ENCODE measurements around the gene GTF2H1.

GTF2H1 gene

GRCh38 chr11:18367431-18367830, 45.1 kb downstream of the GTF2H1 start (continued):
- TF ChIP-seq ZNF488 (tag by site-specific recombination; IDR thresholded peaks at IDR 0.05) (no peak), ZNF76 (tag by site-specific recombination; IDR thresholded peaks at IDR 0.05; ENCODE audit: borderline replicate concordance, low read depth) (no peak), ZNF549 (tag by site-specific recombination; IDR thresholded peaks at IDR 0.05) (no peak), ZNF239 (tag by site-specific recombination; IDR thresholded peaks at IDR 0.05) (no peak), AEBP2 (tag by site-specific recombination; IDR thresholded peaks at IDR 0.05; ENCODE audit: borderline replicate concordance) (no peak), ZBTB7A (tag by site-specific recombination; IDR thresholded peaks at IDR 0.05; ENCODE audit: low read depth) (no peak), ZSCAN23 (tag by site-specific recombination; IDR thresholded peaks at IDR 0.05) (no peak), ZNF169 (tag by site-specific recombination; IDR thresholded peaks at IDR 0.05) (no peak), SP7 (tag by site-specific recombination; IDR thresholded peaks at IDR 0.05) (no peak), FEZF1 (tag by site-specific recombination; IDR thresholded peaks at IDR 0.05) (no peak), ZNF664 (tag by site-specific recombination; IDR thresholded peaks at IDR 0.05) (no peak)

- H3K36me3 ChIP-seq (ENCODE audit: control insufficient read depth in 2 of 2, insufficient read depth in 1 of 2, low read length in 2 of 2) = peaks cover 13 to 48% of the 10 kb centered on the region in 2 experiments
Observed at GRCh38 chr11:18368221-18368620, 45.9 kb downstream of the GTF2H1 start.

GRCh38 chr11:18369398-18369797, 47.0 kb downstream of the GTF2H1 start:
- no peak for TF ChIP-seq ZNF311 (tag by site-specific recombination; IDR thresholded peaks at IDR 0.05; ENCODE audit: borderline replicate concordance)
- H3K36me3 ChIP-seq (ENCODE audit: control insufficient read depth in 2 of 2, insufficient read depth in 1 of 2, low read length in 2 of 2) = peaks cover 7 to 37% of the 10 kb centered on the region in 2 experiments; a peak in 2 of 3 replicates
- H3K9me3 ChIP-seq (ENCODE audit: control insufficient read depth, insufficient read depth, low read depth, low read length) = no peaks in the 10 kb centered on the region
- ChIA-PET POLR2A (interaction anchor here (1.0 kb wide), 1 partner anchor 15 kb away, joined by 3 read pairs; no protein-coding TSS in a partner anchor), CTCF (interaction anchor here (0.6 kb wide), 1 partner anchor 15 kb away, joined by 3 read pairs; no protein-coding TSS in a partner anchor)
- H3K4me1 ChIP-seq (ENCODE audit: control insufficient read depth, insufficient read depth, low read length) = no peaks in the 10 kb centered on the region
- H3K4me3 ChIP-seq (ENCODE audit: low read depth, low read length) = no peak overlapping the region
- H3K27ac ChIP-seq (ENCODE audit: extremely low read depth, low read depth, low read length) = no peak overlapping the region

More at GRCh38 chr11:18368221-18368620, 45.9 kb downstream of the GTF2H1 start:
- H3K4me1 ChIP-seq (ENCODE audit: control insufficient read depth, insufficient read depth, low read length) = no peaks in the 10 kb centered on the region
- H3K27ac ChIP-seq (ENCODE audit: extremely low read depth, low read depth, low read length) = no peak overlapping the region
- TF ChIP-seq ZNF433 (tag by site-specific recombination; IDR thresholded peaks at IDR 0.05; ENCODE audit: low read depth) = no peak
- no peak for TF ChIP-seq ZNF26 (tag by site-specific recombination; IDR thresholded peaks at IDR 0.05)
- H3K4me3 ChIP-seq (ENCODE audit: low read depth, low read length) = no peak overlapping the region
- ChIA-PET CTCF (no interaction called here), POLR2A (interaction anchor here (1.0 kb wide), 1 partner anchor 26 kb away, joined by 4 read pairs; the partner anchor contains the start of gene LDHA)
- no peaks in the 10 kb centered on the region for H3K9me3 ChIP-seq (ENCODE audit: control insufficient read depth, insufficient read depth, low read depth, low read length)

GRCh38 chr11:18371279-18371678, 48.9 kb downstream of the GTF2H1 start:
- CTCF ChIA-PET = interaction anchor here (0.6 kb wide), 1 partner anchor 16 kb away, joined by 3 read pairs; no protein-coding TSS in a partner anchor
- no peak for TF ChIP-seq ZNF302 (tag by site-specific recombination; IDR thresholded peaks at IDR 0.05; ENCODE audit: low read depth)
- no peak for TF ChIP-seq KLF9 (tag by site-specific recombination; IDR thresholded peaks at IDR 0.05; ENCODE audit: low read depth)
- no peak for TF ChIP-seq ZNF555 (tag by site-specific recombination; conservative IDR thresholded peaks at IDR 0.05)
- no peak for TF ChIP-seq ZBTB8A (tag by site-specific recombination; IDR thresholded peaks at IDR 0.05)
- no peak for TF ChIP-seq ZBTB21 (tag by site-specific recombination; IDR thresholded peaks at IDR 0.05)
- TF ChIP-seq YY2 (tag by site-specific recombination; IDR thresholded peaks at IDR 0.05) = no peak
- TF ChIP-seq ZNF830 (tag by site-specific recombination; IDR thresholded peaks at IDR 0.05; ENCODE audit: low read depth) = no peak
- TF ChIP-seq ZNF654 (tag by site-specific recombination; IDR thresholded peaks at IDR 0.05; ENCODE audit: low read depth) = no peak
- no peak for TF ChIP-seq OSR2 (tag by site-specific recombination; IDR thresholded peaks at IDR 0.05)
- TF ChIP-seq ZNF488 (tag by site-specific recombination; IDR thresholded peaks at IDR 0.05) = no peak
- TF ChIP-seq ZNF777 (tag by site-specific recombination; IDR thresholded peaks at IDR 0.05; ENCODE audit: borderline replicate concordance) = no peak
- no peak for TF ChIP-seq ELK4 (IDR thresholded peaks at IDR 0.05; ENCODE audit: borderline replicate concordance, low read depth, low read length)

More at GRCh38 chr11:18371279-18371678, 48.9 kb downstream of the GTF2H1 start:
- Histone ChIP-seq H3K36me3 (ENCODE audit: control insufficient read depth in 2 of 2, insufficient read depth in 1 of 2, low read length in 2 of 2) (peaks cover 7 to 20% of the 10 kb centered on the region in 2 experiments; a peak in 2 of 3 replicates), H3K9me3 (ENCODE audit: control insufficient read depth, insufficient read depth, low read depth, low read length) (no peaks in the 10 kb centered on the region), H3K27ac (ENCODE audit: extremely low read depth, low read depth, low read length) (no peak overlapping the region), H3K4me1 (ENCODE audit: control insufficient read depth, insufficient read depth, low read length) (no peaks in the 10 kb centered on the region), H3K4me3 (ENCODE audit: low read depth, low read length) (no peak overlapping the region)
- POLR2A ChIA-PET = no interaction called here

All from HEK293 (cell line).